Measurements from ENCODE around the gene CSRNP2.

GRCh38 chr12:51051787-51052186 is 31.6 kb downstream of the CSRNP2 start:
- TF ChIP-seq CTCF (IDR thresholded peaks at IDR 0.05): no peak
- TF ChIP-seq ZFX (IDR thresholded peaks at IDR 0.05; ENCODE audit: borderline replicate concordance): no peak

Measured in 22Rv1 (cell line).